ENCODE measurements around the gene LAMC2. TPM values are rescaled to one million over a fixed set of nuclear protein-coding genes. Genes with fewer than 3 reads are reported as not detected.

The LAMC2 gene
- total and polyA plus RNA-seq, 4 donors, result 0.90 to 1.2 (median 0.96) TPM

GRCh38 chr1:183275322-183275721 lies 89.3 kb downstream of the LAMC2 start:
- Histone ChIP-seq H3K27me3 (ENCODE audit: control insufficient read depth in 1 of 2, insufficient read depth in 2 of 2, low read length in 1 of 2) (no peaks in the 10 kb centered on the region), H3K9me3 (ENCODE audit: control insufficient read depth, low read length) (no peaks in the 10 kb centered on the region), H3K4me1 (ENCODE audit: control insufficient read depth in 1 of 2, insufficient read depth in 2 of 2, low read length in 2 of 2) (no peaks in the 10 kb centered on the region), H3K4me3 (ENCODE audit: low read length in 2 of 2) (no peak overlapping the region), H3K27ac (ENCODE audit: low read depth in 1 of 2, low read length in 2 of 2) (no peak overlapping the region), H3K36me3 (ENCODE audit: control insufficient read depth in 1 of 2, insufficient read depth in 2 of 2, low read length in 1 of 2) (no peaks in the 10 kb centered on the region)
- ATAC-seq (ENCODE audit: low FRiP score), result no peak
- DNase-seq, result no peak
- WGBS, 2 donors, result 90 to 92% methylated on average over 3 of the region's 3 CpGs
- intact Hi-C loops (cut with DNase I), result loop anchor here in 1 of 2 donors (10.0 kb wide), 1 partner anchor 279 kb away; no protein-coding TSS in a partner anchor

GRCh38 chr1:183276386-183277080 lies 90.5 kb downstream of the LAMC2 start:
- ATAC-seq (ENCODE audit: low FRiP score) (no peak), DNase-seq (no peak)
- no peak overlapping the region for H3K27ac ChIP-seq (ENCODE audit: low read depth in 1 of 2, low read length in 2 of 2)

DNA sequence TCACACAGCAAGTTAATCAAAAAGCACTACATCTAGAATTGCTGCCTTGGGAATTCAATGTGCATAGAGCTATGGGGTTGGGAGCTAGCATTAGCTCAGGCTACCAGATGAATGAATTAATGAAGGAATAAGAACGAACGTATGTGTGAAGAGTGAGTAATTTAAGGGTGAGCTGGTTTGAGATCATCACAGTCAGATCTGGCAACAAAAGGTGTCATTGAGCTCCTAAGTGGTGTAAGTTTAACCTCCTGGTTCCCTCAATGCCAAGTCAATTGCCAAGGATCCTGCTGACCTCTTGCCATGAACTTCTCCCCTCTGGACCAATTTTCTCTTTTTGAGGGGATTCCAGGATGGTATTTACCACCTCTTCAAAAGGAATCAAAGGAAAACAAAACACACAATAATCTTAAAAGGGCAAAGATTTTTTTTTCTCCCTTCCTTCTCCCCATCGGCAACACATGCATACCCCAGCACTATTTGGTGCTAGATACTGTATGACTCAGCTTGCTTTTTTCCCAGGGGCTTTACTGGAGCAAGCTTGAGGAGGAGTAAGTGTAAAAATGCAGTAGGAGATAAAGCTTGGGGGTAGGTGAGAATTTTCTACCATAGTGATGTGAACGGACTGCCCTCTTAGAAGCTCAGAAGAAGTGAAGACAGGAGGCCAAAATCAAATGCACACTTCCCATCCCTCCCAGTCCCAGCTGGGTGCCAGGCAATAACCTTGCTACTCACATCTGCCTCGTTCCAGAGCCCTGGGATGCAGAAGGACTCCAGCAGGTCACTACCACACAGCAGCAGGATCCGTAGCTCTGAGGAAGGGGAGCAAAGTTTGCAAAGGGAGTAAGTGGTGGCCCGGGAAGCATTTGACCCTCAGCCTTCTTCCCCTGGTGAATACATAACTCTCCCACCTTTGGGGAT lies 92.0 kb downstream of the LAMC2 start:
- Histone ChIP-seq H3K27ac (ENCODE audit: low read depth in 1 of 2, low read length in 2 of 2) (no peak overlapping the region), H3K4me3 (ENCODE audit: low read length in 2 of 2) (no peak overlapping the region), H3K36me3 (ENCODE audit: control insufficient read depth in 1 of 2, insufficient read depth in 2 of 2, low read length in 1 of 2) (no peaks in the 10 kb centered on the region), H3K9me3 (ENCODE audit: control insufficient read depth, low read length) (no peaks in the 10 kb centered on the region), H3K27me3 (ENCODE audit: control insufficient read depth in 1 of 2, insufficient read depth in 2 of 2, low read length in 1 of 2) (no peaks in the 10 kb centered on the region), H3K4me1 (ENCODE audit: control insufficient read depth in 1 of 2, insufficient read depth in 2 of 2, low read length in 2 of 2) (peaks cover 0 to 2% of the 10 kb centered on the region in 2 donors)
- DNase-seq (no peak), ATAC-seq (ENCODE audit: low FRiP score) (no peak)
- intact Hi-C loops (cut with DNase I), result loop anchor here in 1 of 2 donors (10.0 kb wide), 1 partner anchor 277 kb away; no protein-coding TSS in a partner anchor
- 68 to 70% methylated on average over 7 of the region's 7 CpGs for WGBS, 2 donors

More at GRCh38 chr1:183276386-183277080, 90.5 kb downstream of the LAMC2 start:
- WGBS, 2 donors, result 91 to 93% methylated on average over 9 of the region's 9 CpGs
- Histone ChIP-seq H3K4me1 (ENCODE audit: control insufficient read depth in 1 of 2, insufficient read depth in 2 of 2, low read length in 2 of 2) (no peaks in the 10 kb centered on the region), H3K36me3 (ENCODE audit: control insufficient read depth in 1 of 2, insufficient read depth in 2 of 2, low read length in 1 of 2) (no peaks in the 10 kb centered on the region), H3K9me3 (ENCODE audit: control insufficient read depth, low read length) (no peaks in the 10 kb centered on the region), H3K27me3 (ENCODE audit: control insufficient read depth in 1 of 2, insufficient read depth in 2 of 2, low read length in 1 of 2) (no peaks in the 10 kb centered on the region), H3K4me3 (ENCODE audit: low read length in 2 of 2) (no peak overlapping the region)
- intact Hi-C loops (cut with DNase I), result loop anchor here in 1 of 2 donors (10.0 kb wide), 1 partner anchor 278 kb away; no protein-coding TSS in a partner anchor

- peaks cover 0 to 2% of the 10 kb centered on the region in 2 donors for H3K4me1 ChIP-seq (ENCODE audit: control insufficient read depth in 1 of 2, insufficient read depth in 2 of 2, low read length in 2 of 2)
Observed at GRCh38 chr1:183278739-183279591, 92.9 kb downstream of the LAMC2 start.

DNA sequence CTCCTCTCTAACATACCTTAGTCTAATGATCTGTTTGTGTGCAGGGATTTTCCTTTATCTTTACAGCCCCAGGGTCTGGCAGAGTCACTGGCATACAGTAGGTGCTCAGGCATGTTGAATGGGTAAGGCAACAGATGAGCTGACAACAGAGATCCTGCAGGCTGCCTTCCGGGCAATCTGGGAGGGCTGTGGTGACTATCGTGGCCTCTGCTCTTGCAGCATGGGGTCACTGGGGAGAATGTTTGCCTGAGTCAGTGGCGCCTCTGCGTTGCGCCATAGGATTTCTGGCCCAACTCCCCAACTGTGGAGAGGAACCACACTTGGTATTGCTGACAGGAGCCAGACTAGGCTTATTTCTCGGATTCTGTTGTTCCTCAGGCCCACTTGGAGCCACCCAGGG lies 93.8 kb downstream of the LAMC2 start:
- peaks cover 0 to 2% of the 10 kb centered on the region in 2 donors for H3K4me1 ChIP-seq (ENCODE audit: control insufficient read depth in 1 of 2, insufficient read depth in 2 of 2, low read length in 2 of 2)
- no peaks in the 10 kb centered on the region for H3K36me3 ChIP-seq (ENCODE audit: control insufficient read depth in 1 of 2, insufficient read depth in 2 of 2, low read length in 1 of 2)
- 95 to 97% methylated on average over 6 of the region's 6 CpGs for WGBS, 2 donors
- DNase-seq, result peak in 1 of 2 donors; percentile 72
- no peak for ATAC-seq (ENCODE audit: low FRiP score)
- H3K9me3 ChIP-seq (ENCODE audit: control insufficient read depth, low read length), result no peaks in the 10 kb centered on the region
- no peak overlapping the region for H3K27ac ChIP-seq (ENCODE audit: low read depth in 1 of 2, low read length in 2 of 2)
- H3K27me3 ChIP-seq (ENCODE audit: control insufficient read depth in 1 of 2, insufficient read depth in 2 of 2, low read length in 1 of 2), result no peaks in the 10 kb centered on the region
- H3K4me3 ChIP-seq (ENCODE audit: low read length in 2 of 2), result no peak overlapping the region
- intact Hi-C loops (cut with DNase I), result loop anchor here in 1 of 2 donors (10.0 kb wide), 1 partner anchor 275 kb away; no protein-coding TSS in a partner anchor

More at GRCh38 chr1:183278739-183279591, 92.9 kb downstream of the LAMC2 start:
- H3K27me3 ChIP-seq (ENCODE audit: control insufficient read depth in 1 of 2, insufficient read depth in 2 of 2, low read length in 1 of 2), result no peaks in the 10 kb centered on the region
- intact Hi-C loops (cut with DNase I), result loop anchor here in 1 of 2 donors (10.0 kb wide), 1 partner anchor 276 kb away; no protein-coding TSS in a partner anchor
- WGBS, 2 donors, result 73 to 78% methylated on average over 12 of the region's 12 CpGs
- H3K9me3 ChIP-seq (ENCODE audit: control insufficient read depth, low read length), result no peaks in the 10 kb centered on the region
- H3K27ac ChIP-seq (ENCODE audit: low read depth in 1 of 2, low read length in 2 of 2), result no peak overlapping the region
- no peak for ATAC-seq (ENCODE audit: low FRiP score)
- no peak overlapping the region for H3K4me3 ChIP-seq (ENCODE audit: low read length in 2 of 2)
- no peak for DNase-seq
- no peaks in the 10 kb centered on the region for H3K36me3 ChIP-seq (ENCODE audit: control insufficient read depth in 1 of 2, insufficient read depth in 2 of 2, low read length in 1 of 2)

GRCh38 chr1:183281039-183281438 lies 95.0 kb downstream of the LAMC2 start:
- H3K4me3 ChIP-seq (ENCODE audit: low read length in 2 of 2), result no peak overlapping the region
- H3K36me3 ChIP-seq (ENCODE audit: control insufficient read depth in 1 of 2, insufficient read depth in 2 of 2, low read length in 1 of 2), result no peaks in the 10 kb centered on the region
- no peaks in the 10 kb centered on the region for H3K27me3 ChIP-seq (ENCODE audit: control insufficient read depth in 1 of 2, insufficient read depth in 2 of 2, low read length in 1 of 2)
- no peaks in the 10 kb centered on the region for H3K9me3 ChIP-seq (ENCODE audit: control insufficient read depth, low read length)
- peak overlapping the region in 1 of 2 donors; percentile 23 for H3K27ac ChIP-seq (ENCODE audit: low read depth in 1 of 2, low read length in 2 of 2)
- peak; percentile 31 for ATAC-seq (ENCODE audit: low FRiP score)
- intact Hi-C loops (cut with DNase I), result loop anchor here (1.0 kb wide), 1 partner anchor 37 kb away; no protein-coding TSS in a partner anchor
- H3K4me1 ChIP-seq (ENCODE audit: control insufficient read depth in 1 of 2, insufficient read depth in 2 of 2, low read length in 2 of 2), result peaks cover 0 to 2% of the 10 kb centered on the region in 2 donors
- WGBS, 2 donors, result 80 to 89% methylated on average over 2 of the region's 2 CpGs
- peak in 1 of 2 donors; percentile 56 for DNase-seq

DNA sequence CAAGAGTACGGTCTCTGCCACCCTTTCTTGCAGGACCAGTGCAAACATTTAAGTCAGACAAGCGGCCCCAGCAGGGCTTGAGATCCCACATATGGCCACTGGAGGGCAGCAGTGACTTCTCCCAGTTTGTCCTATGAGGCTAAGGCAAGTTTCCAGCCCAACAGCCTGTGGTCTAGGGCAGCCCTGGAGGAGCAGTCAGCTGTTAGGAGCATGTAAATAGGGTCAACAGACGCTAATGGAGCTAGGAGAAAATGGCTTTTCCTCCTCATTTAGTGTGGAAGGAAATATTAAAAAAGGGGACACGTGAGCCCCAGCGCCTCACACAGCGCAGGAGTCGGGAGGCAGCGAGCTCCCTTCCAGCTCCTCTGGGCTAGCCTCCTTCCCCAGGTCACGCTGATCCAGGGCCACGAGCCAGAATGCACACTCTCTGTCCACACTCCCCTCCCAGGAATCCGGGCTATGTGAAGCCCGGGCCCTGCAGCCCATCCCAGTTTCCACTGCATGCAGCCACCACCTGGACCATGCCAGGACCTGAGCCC lies 95.6 kb downstream of the LAMC2 start:
- Histone ChIP-seq H3K4me3 (ENCODE audit: low read length in 2 of 2) (no peak overlapping the region), H3K36me3 (ENCODE audit: control insufficient read depth in 1 of 2, insufficient read depth in 2 of 2, low read length in 1 of 2) (no peaks in the 10 kb centered on the region), H3K27me3 (ENCODE audit: control insufficient read depth in 1 of 2, insufficient read depth in 2 of 2, low read length in 1 of 2) (no peaks in the 10 kb centered on the region), H3K9me3 (ENCODE audit: control insufficient read depth, low read length) (no peaks in the 10 kb centered on the region), H3K4me1 (ENCODE audit: control insufficient read depth in 1 of 2, insufficient read depth in 2 of 2, low read length in 2 of 2) (peaks cover 0 to 2% of the 10 kb centered on the region in 2 donors), H3K27ac (ENCODE audit: low read depth in 1 of 2, low read length in 2 of 2) (peak overlapping the region in 1 of 2 donors; percentile 11)
- WGBS, 2 donors, result 6 to 7% methylated on average over 12 of the region's 12 CpGs
- ATAC-seq (ENCODE audit: low FRiP score), result peak; percentile 95
- DNase-seq, result peak; percentile 92 to 95
- intact Hi-C loops (cut with DNase I), result loop anchor here (1.0 to 2.0 kb wide), 2 partner anchors 37 to 189 kb away; no protein-coding TSS in a partner anchor

Data from aorta (tissue), 5 donors.